Psoas muscle (tissue), 8 donors: Measurements from ENCODE around the gene VPS33B. TPM values are rescaled to one million over a fixed set of nuclear protein-coding genes. Genes with fewer than 3 reads are reported as not detected.
"Not testable (repeated sequence)": the region's sequence is repeated elsewhere in the genome, so short reads cannot be mapped to it uniquely, and the experiment has no call there.

ENCODE experiments used
- ATAC-seq, 4 donors: fragments of 200-7000 bp; cut with Tn5 transposase; one replicate each; pipeline ENCODE4 v1.9.1; 2020; ENCODE audit warnings: moderate library complexity in 3 of 4, mild to moderate bottlenecking in 2 of 4
- DNase-seq, 2 donors: peaks; one replicate each; pipeline ENCODE4 v3.0.0-alpha.2; 2020
- H3K27ac ChIP-seq: fragments of 200-600 bp; one replicate; pipeline ENCODE4 v1.8.0; 2022
- H3K27me3 ChIP-seq, 3 donors: fragments of 200-600 bp in 1 of 3; one replicate each; pipeline versions ENCODE4 v1.6.1 to v1.8.0; 2013 to 2022; ENCODE audit warnings: low read length in 2 of 3, mild to moderate bottlenecking in 2 of 3, moderate library complexity in 1 of 3; ENCODE audit not compliant: insufficient read depth in 3 of 3
- H3K36me3 ChIP-seq, 2 donors: fragments of 200-600 bp in 1 of 2; one replicate each; pipeline versions ENCODE4 v1.6.1 to v1.8.0; 2013 to 2022; ENCODE audit warnings: low read depth in 1 of 2, mild to moderate bottlenecking in 1 of 2, moderate library complexity in 1 of 2; ENCODE audit not compliant: insufficient read depth in 1 of 2
- H3K4me1 ChIP-seq: fragments of 200-600 bp; one replicate; pipeline ENCODE4 v1.8.0; 2022
- H3K4me3 ChIP-seq: fragments of 200-600 bp; one replicate; pipeline ENCODE4 v1.8.0; 2022; ENCODE audit warnings: mild to moderate bottlenecking
- H3K9me3 ChIP-seq: fragments of 200-600 bp; one replicate; pipeline ENCODE4 v1.8.0; 2022
- WGBS, 3 donors: extraction: QIAGEN DNeasy Blood & Tissue Kit; methylation state at CpG; one replicate each; pipeline versions ENCODE4 v1.1.6 to v1.1.7; 2013; 5-methylcytosine and 5-hydroxymethylcytosine counted together
- intact Hi-C, 2 donors: fragments of 100-400 bp; cut with DNase I; formaldehyde crosslinking; loops; one replicate each; pipeline versions ENCODE4 v1.11.0 to v1.14.2; 2022
- polyA plus RNA-seq, 3 donors: library from polyadenylated mRNA; stranded (reverse); fragments of 200-250 nt; gene quantifications; one replicate each; pipeline ENCODE4 v1.2.3, GENCODE V29; 2013
- total RNA-seq, 4 donors: library from RNA; stranded (reverse); fragmentation: NEBNext Ultra II Directional in 2 of 4; extraction: Animal tissue kit (Norgen Biotek cat#: 25700) in 2 of 4; gene quantifications; one replicate each; pipeline versions ENCODE4 v1.2.1 to v1.2.4, GENCODE V29; 2021 to 2023
- TF ChIP-seq, protein P1 (sequence below): fragments of 200-600 bp; IDR thresholded peaks from one replicate; pipeline ENCODE4 v1.8.0; 2022; ENCODE audit warnings: antibody characterized with exemption
- donor health status: healthy with polysubstance abuse.
- donor health status: DM: no; HTN: no; CAD: no; lungs with moderate emphysema.
- donor health status: Bipolar disorder and iron deficiency.
- donor health status: healthy.
- donor health status: DM: yes; HTN: yes; CAD: no.
- donor health status: DM: no; HTN: no; CAD: no.
- donor health status: DM: no; HTN: no; CAD: no.
- donor health status: DM: yes; HTN: yes; CAD: no.

Gene VPS33B
- total and polyA plus RNA-seq, 7 donors: 3.2 to 7.5 (median 4.9) TPM

- 27 to 33% (median 29%) methylated on average over 12 of the region's 12 CpGs for WGBS, 3 donors
- intact Hi-C loops: loop anchor here in 1 of 2 donors (2.0 kb wide), 1 partner anchor 93 kb away; no protein-coding TSS in a partner anchor
- H3K36me3 ChIP-seq: no peaks in the 10 kb centered on the region
- H3K4me1 ChIP-seq: no peaks in the 10 kb centered on the region
- DNase-seq (no peak), ATAC-seq (peak; percentile 83 to 94 (median 91))
- H3K27me3 ChIP-seq: peaks cover 0 to 10% (median 3%) of the 10 kb centered on the region in 3 donors
- H3K27ac ChIP-seq: no peak overlapping the region
- no peaks in the 10 kb centered on the region for H3K9me3 ChIP-seq
- TF ChIP-seq, protein P1, sequence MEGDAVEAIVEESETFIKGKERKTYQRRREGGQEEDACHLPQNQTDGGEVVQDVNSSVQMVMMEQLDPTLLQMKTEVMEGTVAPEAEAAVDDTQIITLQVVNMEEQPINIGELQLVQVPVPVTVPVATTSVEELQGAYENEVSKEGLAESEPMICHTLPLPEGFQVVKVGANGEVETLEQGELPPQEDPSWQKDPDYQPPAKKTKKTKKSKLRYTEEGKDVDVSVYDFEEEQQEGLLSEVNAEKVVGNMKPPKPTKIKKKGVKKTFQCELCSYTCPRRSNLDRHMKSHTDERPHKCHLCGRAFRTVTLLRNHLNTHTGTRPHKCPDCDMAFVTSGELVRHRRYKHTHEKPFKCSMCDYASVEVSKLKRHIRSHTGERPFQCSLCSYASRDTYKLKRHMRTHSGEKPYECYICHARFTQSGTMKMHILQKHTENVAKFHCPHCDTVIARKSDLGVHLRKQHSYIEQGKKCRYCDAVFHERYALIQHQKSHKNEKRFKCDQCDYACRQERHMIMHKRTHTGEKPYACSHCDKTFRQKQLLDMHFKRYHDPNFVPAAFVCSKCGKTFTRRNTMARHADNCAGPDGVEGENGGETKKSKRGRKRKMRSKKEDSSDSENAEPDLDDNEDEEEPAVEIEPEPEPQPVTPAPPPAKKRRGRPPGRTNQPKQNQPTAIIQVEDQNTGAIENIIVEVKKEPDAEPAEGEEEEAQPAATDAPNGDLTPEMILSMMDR: peak; percentile 62
- no peak overlapping the region for H3K4me3 ChIP-seq
These were observed 27.2 kb upstream of the VPS33B start for GRCh38 chr15:91049378-91050127.

- H3K27me3 ChIP-seq: no peaks in the 10 kb centered on the region
- DNase-seq: no peak
- no peaks in the 10 kb centered on the region for H3K4me1 ChIP-seq
- intact Hi-C loops: loop anchor here in 1 of 2 donors (2.0 kb wide), 1 partner anchor 91 kb away; no protein-coding TSS in a partner anchor
- H3K36me3 ChIP-seq: no peaks in the 10 kb centered on the region
- no peaks in the 10 kb centered on the region for H3K9me3 ChIP-seq
- TF ChIP-seq, protein P1: no peak
- H3K4me3 ChIP-seq: no peak overlapping the region
- ATAC-seq: no peak
- H3K27ac ChIP-seq: no peak overlapping the region
- whole genome bisulfite sequencing, 3 donors: 12 to 16% (median 14%) methylated on average over 3 of the region's 4 CpGs
These were observed 25.3 kb upstream of the VPS33B start for GRCh38 chr15:91047545-91048199.

DNA sequence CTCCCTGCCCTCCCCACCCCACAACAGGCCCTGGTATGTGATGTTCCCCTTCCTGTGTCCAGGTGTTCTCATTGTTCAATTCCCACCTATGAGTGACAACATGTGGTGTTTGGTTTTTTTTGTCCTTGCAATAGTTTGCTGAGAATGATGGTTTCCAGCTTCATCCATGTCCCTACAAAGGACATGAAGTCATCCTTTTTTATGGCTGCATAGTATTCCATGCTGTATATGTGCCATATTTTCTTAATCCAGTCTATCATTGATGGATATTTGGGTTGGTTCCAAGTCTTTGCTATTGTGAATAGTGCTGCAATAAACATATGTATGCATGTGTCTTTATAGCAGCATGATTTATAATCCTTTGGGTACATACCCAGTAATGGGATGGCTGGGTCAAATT, 23.7 kb upstream of the VPS33B start:
- H3K36me3 ChIP-seq, H3K9me3 ChIP-seq, intact Hi-C loops, H3K27me3 ChIP-seq, DNase-seq, ATAC-seq, H3K27ac ChIP-seq, H3K4me1 ChIP-seq, H3K4me3 ChIP-seq: not testable (repeated sequence)

- H3K27me3 ChIP-seq: no peaks in the 10 kb centered on the region
- H3K27ac ChIP-seq: no peak overlapping the region
- H3K36me3 ChIP-seq: no peaks in the 10 kb centered on the region
- H3K4me3 ChIP-seq: no peak overlapping the region
- no peaks in the 10 kb centered on the region for H3K4me1 ChIP-seq
- H3K9me3 ChIP-seq: no peaks in the 10 kb centered on the region
- intact Hi-C loops: no loop called here
- ATAC-seq (no peak), DNase-seq (no peak)
- WGBS, 3 donors: 58 to 69% (median 69%) methylated on average over 3 of the region's 3 CpGs
- TF ChIP-seq, protein P1: no peak
These were observed 22.7 kb upstream of the VPS33B start for GRCh38 chr15:91045065-91045464.

- intact Hi-C loops: no loop called here
- 88 to 89% (median 89%) methylated on average over 11 of the region's 11 CpGs for WGBS, 3 donors
- Histone ChIP-seq H3K4me3 (no peak overlapping the region), H3K9me3 (no peaks in the 10 kb centered on the region), H3K4me1 (no peaks in the 10 kb centered on the region), H3K36me3 (no peaks in the 10 kb centered on the region), H3K27ac (no peak overlapping the region), H3K27me3 (no peaks in the 10 kb centered on the region)
- ATAC-seq (no peak), DNase-seq (no peak)
- TF ChIP-seq, protein P1: no peak
These were observed 20.9 kb upstream of the VPS33B start for GRCh38 chr15:91043202-91043874.
